Pancreas (tissue), 10 donors: Measurements from ENCODE around the gene ORM2. TPM values are rescaled to one million over a fixed set of nuclear protein-coding genes. Genes with fewer than 3 reads are reported as not detected.

Source experiments
- ATAC-seq, 4 donors: fragments of 200-7000 bp; cut with Tn5 transposase; one replicate each; pipeline versions ENCODE4 v1.8.0 to v1.9.1; 2020; ENCODE audit warnings: mild to moderate bottlenecking in 4 of 4, moderate library complexity in 4 of 4
- DNase-seq, 6 donors: peaks; one replicate each; pipeline ENCODE4 v3.0.0-alpha.2; 2020
- FAIRE-seq: peaks from 2 replicates; lab custom pipeline; 2012; peaks lifted over from hg19 to GRCh38; lab: Jason Lieb, UNC
- H3K27ac ChIP-seq, 4 donors: fragments of 200-600 bp; sonication (generic); 1 replicate in 3 of 4; 2 replicates in 1 of 4; pipeline versions ENCODE4 v1.5.0 to v1.8.0; 2020
- H3K27me3 ChIP-seq, 4 donors: fragments of 200-600 bp; one replicate each; pipeline ENCODE4 v1.8.0; 2021
- H3K36me3 ChIP-seq, 3 donors: fragments of 200-600 bp; sonication (generic) in 1 of 3; one replicate each; pipeline versions ENCODE4 v1.5.0 to v1.8.0; 2020 to 2021
- H3K4me1 ChIP-seq, 3 donors: fragments of 200-600 bp; one replicate each; pipeline ENCODE4 v1.8.0; 2021
- H3K4me3 ChIP-seq, 4 donors: fragments of 200-600 bp; sonication (generic) in 2 of 4; one replicate each; pipeline versions ENCODE4 v1.5.0 to v1.8.0; 2020 to 2021
- H3K9me3 ChIP-seq, 4 donors: fragments of 200-600 bp; one replicate each; pipeline ENCODE4 v1.8.0; 2021
- WGBS, 2 donors: extraction: QIAGEN DNeasy Blood & Tissue Kit; methylation state at CpG; one replicate each; pipeline ENCODE4 v1.1.7; 2013; 5-methylcytosine and 5-hydroxymethylcytosine counted together
- intact Hi-C, 3 donors: fragments of 100-400 bp; cut with DNase I; formaldehyde crosslinking; loops; one replicate each; pipeline versions ENCODE4 v1.11.1 to v1.14.2; 2022
- polyA plus RNA-seq, 2 donors: library from polyadenylated mRNA; stranded (reverse); fragments of 200-250 nt; gene quantifications; one replicate each; pipeline ENCODE4 v1.2.3, GENCODE V29; 2013
- total RNA-seq, 6 donors: library from RNA; stranded (reverse); fragmentation: NEBNext Ultra II Directional in 4 of 6; extraction: Animal tissue kit (Norgen Biotek cat#: 25700) in 4 of 6; gene quantifications; one replicate each; pipeline versions ENCODE4 v1.2.1 to v1.2.4, GENCODE V29; 2021 to 2023
- TF ChIP-seq, protein P1 (sequence below), 4 donors: fragments of 200-600 bp; sonication (generic) in 3 of 4; IDR thresholded peaks; one replicate each; pipeline versions ENCODE4 v1.5.0 to v1.8.0; 2021; ENCODE audit warnings: antibody characterized with exemption in 4 of 4
- donor health status: healthy with polysubstance abuse.
- donor health status: DM: no; HTN: no; CAD: no; lungs with moderate emphysema.
- donor health status: DM: no; HTN: no; CAD: no.
- donor health status: control.
- donor health status: control.
- donor health status: Bipolar disorder and iron deficiency.
- donor health status: DM: yes; HTN: yes; CAD: no.
- donor health status: DM: no; HTN: no; CAD: no.
- donor health status: DM: no; HTN: no; CAD: no.
- donor health status: DM: yes; HTN: yes; CAD: no.

ORM2 gene
- total and polyA plus RNA-seq, 8 donors, result 0.12 to 3.1 (median 0.50) TPM; not detected in 4

- intact Hi-C loops, result no loop called here
- no peak for ATAC-seq
- FAIRE-seq, result no peak
Measured at GRCh38 chr9:114343471-114344187, 14.0 kb downstream of the ORM2 start.

DNA sequence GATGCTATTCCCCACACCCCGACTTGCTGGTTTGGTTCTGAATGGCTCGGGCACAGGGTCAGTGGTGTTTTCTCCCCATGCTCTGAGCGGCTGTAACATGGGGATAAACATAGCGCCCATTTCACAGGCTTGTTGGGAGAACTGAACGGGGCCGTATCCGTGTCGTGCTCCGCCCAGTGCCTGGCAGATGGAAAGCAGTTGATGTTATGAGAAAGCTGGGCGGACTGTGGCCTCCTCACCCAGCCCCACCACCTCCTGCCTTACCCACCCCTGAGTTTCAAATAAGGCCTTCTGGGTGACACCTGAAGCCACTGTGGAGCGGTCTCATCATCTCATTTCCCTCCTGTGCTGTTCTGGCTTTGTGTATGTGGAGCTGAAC, 14.5 kb downstream of the ORM2 start:
- H3K36me3 ChIP-seq, result peaks cover 0 to 4% (median 0%) of the 10 kb centered on the region in 3 donors
- H3K4me1 ChIP-seq, result no peaks in the 10 kb centered on the region
- TF ChIP-seq, protein P1, sequence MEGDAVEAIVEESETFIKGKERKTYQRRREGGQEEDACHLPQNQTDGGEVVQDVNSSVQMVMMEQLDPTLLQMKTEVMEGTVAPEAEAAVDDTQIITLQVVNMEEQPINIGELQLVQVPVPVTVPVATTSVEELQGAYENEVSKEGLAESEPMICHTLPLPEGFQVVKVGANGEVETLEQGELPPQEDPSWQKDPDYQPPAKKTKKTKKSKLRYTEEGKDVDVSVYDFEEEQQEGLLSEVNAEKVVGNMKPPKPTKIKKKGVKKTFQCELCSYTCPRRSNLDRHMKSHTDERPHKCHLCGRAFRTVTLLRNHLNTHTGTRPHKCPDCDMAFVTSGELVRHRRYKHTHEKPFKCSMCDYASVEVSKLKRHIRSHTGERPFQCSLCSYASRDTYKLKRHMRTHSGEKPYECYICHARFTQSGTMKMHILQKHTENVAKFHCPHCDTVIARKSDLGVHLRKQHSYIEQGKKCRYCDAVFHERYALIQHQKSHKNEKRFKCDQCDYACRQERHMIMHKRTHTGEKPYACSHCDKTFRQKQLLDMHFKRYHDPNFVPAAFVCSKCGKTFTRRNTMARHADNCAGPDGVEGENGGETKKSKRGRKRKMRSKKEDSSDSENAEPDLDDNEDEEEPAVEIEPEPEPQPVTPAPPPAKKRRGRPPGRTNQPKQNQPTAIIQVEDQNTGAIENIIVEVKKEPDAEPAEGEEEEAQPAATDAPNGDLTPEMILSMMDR (IDR thresholded peaks at IDR 0.05), result no peak
- H3K27ac ChIP-seq, result no peak overlapping the region
- no peaks in the 10 kb centered on the region for H3K9me3 ChIP-seq
- no peak overlapping the region for H3K4me3 ChIP-seq
- no peak for FAIRE-seq
- no peak for DNase-seq
- intact Hi-C loops, result no loop called here
- ATAC-seq, result no peak
- WGBS, 2 donors, result 90 to 92% methylated on average over 11 of the region's 11 CpGs
- H3K27me3 ChIP-seq, result no peaks in the 10 kb centered on the region

More at GRCh38 chr9:114343471-114344187, 14.0 kb downstream of the ORM2 start:
- H3K36me3 ChIP-seq, result peaks cover 0 to 4% (median 0%) of the 10 kb centered on the region in 3 donors
- no peak for DNase-seq
- H3K9me3 ChIP-seq, result no peaks in the 10 kb centered on the region
- TF ChIP-seq, protein P1 (IDR thresholded peaks at IDR 0.05), result no peak
- no peak overlapping the region for H3K4me3 ChIP-seq
- H3K27ac ChIP-seq, result no peak overlapping the region
- 88 to 91% methylated on average over 9 of the region's 9 CpGs for WGBS, 2 donors
- H3K4me1 ChIP-seq, result no peaks in the 10 kb centered on the region
- H3K27me3 ChIP-seq, result no peaks in the 10 kb centered on the region

- intact Hi-C loops, result no loop called here
- DNase-seq, result no peak
Measured at GRCh38 chr9:114344692-114345091, 15.0 kb downstream of the ORM2 start.

DNA sequence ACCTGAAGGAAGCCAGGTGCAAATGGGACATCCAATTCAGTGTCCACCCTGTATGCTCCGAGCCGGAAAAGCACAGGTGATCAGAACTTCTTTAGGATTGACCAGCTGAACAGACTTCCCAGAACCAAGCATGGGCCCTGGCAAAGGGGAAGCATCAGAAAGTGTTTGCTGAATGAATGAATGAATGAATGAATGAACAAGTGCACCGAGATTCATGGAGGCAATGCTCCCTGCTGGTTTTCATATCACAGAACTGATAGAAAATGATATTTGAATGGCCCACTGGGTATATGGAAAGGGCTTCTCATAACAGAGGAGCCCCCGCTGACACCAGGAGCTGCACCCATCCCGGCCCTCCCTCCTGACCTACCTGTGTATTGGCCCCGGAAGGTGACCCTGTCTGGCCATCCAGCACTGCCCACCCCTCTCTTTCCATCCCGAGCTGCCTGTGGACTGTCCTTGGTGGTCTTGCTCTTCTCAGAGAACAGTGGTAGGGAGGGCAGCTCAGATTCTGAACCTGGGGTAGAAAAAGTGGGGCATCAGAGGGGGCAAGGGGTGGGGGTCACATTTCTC, 15.9 kb downstream of the ORM2 start:
- FAIRE-seq (no peak), ATAC-seq (no peak), DNase-seq (no peak)
- Histone ChIP-seq H3K27ac (no peak overlapping the region), H3K4me3 (no peak overlapping the region), H3K27me3 (no peaks in the 10 kb centered on the region), H3K36me3 (peaks cover 0 to 10% (median 0%) of the 10 kb centered on the region in 3 donors), H3K4me1 (no peaks in the 10 kb centered on the region), H3K9me3 (no peaks in the 10 kb centered on the region)
- TF ChIP-seq, protein P1 (IDR thresholded peaks at IDR 0.05), result no peak
- intact Hi-C loops, result no loop called here
- WGBS, 2 donors, result 83 to 85% methylated on average over 7 of the region's 7 CpGs

More at GRCh38 chr9:114344692-114345091, 15.0 kb downstream of the ORM2 start:
- no peak overlapping the region for H3K4me3 ChIP-seq
- H3K4me1 ChIP-seq, result no peaks in the 10 kb centered on the region
- H3K9me3 ChIP-seq, result no peaks in the 10 kb centered on the region
- TF ChIP-seq, protein P1 (IDR thresholded peaks at IDR 0.05), result no peak
- peaks cover 0 to 4% (median 0%) of the 10 kb centered on the region in 3 donors for H3K36me3 ChIP-seq
- no peak overlapping the region for H3K27ac ChIP-seq
- ATAC-seq, result no peak
- no peaks in the 10 kb centered on the region for H3K27me3 ChIP-seq
- no peak for FAIRE-seq
- WGBS, 2 donors, result 72 to 74% methylated on average over 3 of the region's 3 CpGs

DNA sequence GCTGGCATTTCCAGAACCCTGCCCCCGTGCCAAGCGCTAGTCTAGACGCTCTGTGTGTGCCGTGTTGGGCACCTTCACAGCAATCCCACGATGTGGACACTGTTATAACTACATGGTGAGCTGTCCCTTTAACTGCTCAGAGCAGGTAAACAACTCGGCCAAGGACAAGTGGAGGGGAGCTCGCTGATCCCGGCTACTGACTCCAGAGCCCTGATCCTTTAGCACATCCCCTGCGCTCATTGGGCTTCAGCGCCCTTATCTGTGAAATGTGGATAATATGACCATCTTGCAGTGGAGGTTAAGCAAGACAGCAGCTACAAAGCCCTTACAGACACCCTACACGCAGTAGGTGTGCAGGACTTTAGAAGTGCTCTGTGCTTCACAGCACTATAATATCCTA, 16.5 kb downstream of the ORM2 start:
- Histone ChIP-seq H3K4me3 (no peak overlapping the region), H3K4me1 (no peaks in the 10 kb centered on the region), H3K27me3 (no peaks in the 10 kb centered on the region), H3K36me3 (peaks cover 0 to 8% (median 0%) of the 10 kb centered on the region in 3 donors), H3K9me3 (no peaks in the 10 kb centered on the region), H3K27ac (no peak overlapping the region)
- intact Hi-C loops, result no loop called here
- DNase-seq (no peak), FAIRE-seq (no peak), ATAC-seq (no peak)
- TF ChIP-seq, protein P1 (IDR thresholded peaks at IDR 0.05), result no peak
- 61 to 68% methylated on average over 11 of the region's 11 CpGs for WGBS, 2 donors
